HEK293 (cell line): Measurements from ENCODE around the gene ST7.

Experiments used
- BCL11B ChIP-seq: fragments of 450-650 bp; formaldehyde crosslinking; IDR thresholded peaks from 2 replicates; pipeline ENCODE4 v1.5.1; 2016; ENCODE audit warnings: low read depth, missing biosample characterization, missing genetic modification characterization
- FEZF1 ChIP-seq: fragments of 450-650 bp; formaldehyde crosslinking; IDR thresholded peaks from 2 replicates; pipeline ENCODE4 v1.5.1; 2016; ENCODE audit warnings: missing biosample characterization, missing genetic modification characterization
- GLIS1 ChIP-seq: fragments of 450-650 bp; formaldehyde crosslinking; IDR thresholded peaks from 2 replicates; pipeline ENCODE4 v1.5.1; 2016; ENCODE audit warnings: missing biosample characterization, missing genetic modification characterization
- HOXA7 ChIP-seq: sonication (generic); formaldehyde crosslinking; IDR thresholded peaks from 2 replicates; pipeline ENCODE4 v1.8.1; 2022; ENCODE audit warnings: missing genetic modification reagents, borderline replicate concordance
- KLF1 ChIP-seq: fragments of 450-650 bp; formaldehyde crosslinking; IDR thresholded peaks from 2 replicates; pipeline ENCODE4 v1.5.1; 2016; ENCODE audit warnings: missing biosample characterization, missing genetic modification characterization
- KLF8 ChIP-seq: fragments of 450-650 bp; formaldehyde crosslinking; IDR thresholded peaks from 2 replicates; pipeline ENCODE4 v1.5.1; 2016; ENCODE audit warnings: missing biosample characterization, missing genetic modification characterization
- SETDB1 ChIP-seq: IDR thresholded peaks from one replicate; pipeline ENCODE4 v1.6.1; 2017; ENCODE audit warnings: mild to moderate bottlenecking, low read length, moderate library complexity, mixed read lengths; ENCODE audit not compliant: insufficient read length
- TRIM28 ChIP-seq: IDR thresholded peaks from 2 replicates; pipeline ENCODE4 v1.6.1; 2011; ENCODE audit warnings: low read length, control low read depth, borderline replicate concordance
- YY1 ChIP-seq: fragments of 450-650 bp; formaldehyde crosslinking; IDR thresholded peaks from 2 replicates; pipeline ENCODE4 v1.5.1; 2018; ENCODE audit warnings: missing biosample characterization, missing genetic modification characterization
- ZBTB48 ChIP-seq: fragments of 450-650 bp; formaldehyde crosslinking; IDR thresholded peaks from 2 replicates; pipeline ENCODE4 v1.5.1; 2016; ENCODE audit warnings: missing biosample characterization, missing genetic modification characterization
- ZEB2 ChIP-seq: fragments of 450-650 bp; formaldehyde crosslinking; IDR thresholded peaks from 2 replicates; pipeline ENCODE4 v1.5.1; 2016; ENCODE audit warnings: missing biosample characterization, missing genetic modification characterization
- ZNF114 ChIP-seq: fragments of 450-650 bp; formaldehyde crosslinking; IDR thresholded peaks from 2 replicates; pipeline ENCODE4 v1.5.0; 2017; ENCODE audit warnings: missing biosample characterization, missing genetic modification characterization
- ZNF157 ChIP-seq: fragments of 450-650 bp; formaldehyde crosslinking; IDR thresholded peaks from 2 replicates; pipeline ENCODE4 v1.5.1; 2016; ENCODE audit warnings: missing biosample characterization, missing genetic modification characterization
- ZNF174 ChIP-seq: fragments of 450-650 bp; formaldehyde crosslinking; IDR thresholded peaks from 2 replicates; pipeline ENCODE4 v1.5.0; 2017; ENCODE audit warnings: missing biosample characterization, mild to moderate bottlenecking, missing genetic modification characterization
- ZNF404 ChIP-seq: fragments of 450-650 bp; formaldehyde crosslinking; IDR thresholded peaks from 2 replicates; pipeline ENCODE4 v1.5.1; 2017; ENCODE audit warnings: missing biosample characterization, missing genetic modification characterization
- ZNF48 ChIP-seq: fragments of 450-650 bp; formaldehyde crosslinking; IDR thresholded peaks from 2 replicates; pipeline ENCODE4 v1.5.1; 2016; ENCODE audit warnings: missing biosample characterization, missing genetic modification characterization
- ZNF521 ChIP-seq: fragments of 450-650 bp; formaldehyde crosslinking; IDR thresholded peaks from 2 replicates; pipeline ENCODE4 v1.5.1; 2017; ENCODE audit warnings: missing biosample characterization, mild to moderate bottlenecking, missing genetic modification characterization
- ZNF530 ChIP-seq: fragments of 450-650 bp; formaldehyde crosslinking; IDR thresholded peaks from 2 replicates; pipeline ENCODE4 v1.5.1; 2016; ENCODE audit warnings: low read depth, missing biosample characterization, missing genetic modification characterization
- ZNF544 ChIP-seq: fragments of 450-650 bp; formaldehyde crosslinking; IDR thresholded peaks from 2 replicates; pipeline ENCODE4 v1.5.0; 2017; ENCODE audit warnings: missing biosample characterization, missing genetic modification characterization
- ZNF549 ChIP-seq: fragments of 450-650 bp; IDR thresholded peaks from 2 replicates; pipeline ENCODE4 v1.5.1; 2018; ENCODE audit warnings: missing biosample characterization, missing genetic modification characterization, mild to moderate bottlenecking, inconsistent platforms, moderate library complexity
- ZNF621 ChIP-seq: fragments of 450-650 bp; formaldehyde crosslinking; IDR thresholded peaks from 2 replicates; pipeline ENCODE4 v1.5.1; 2017; ENCODE audit warnings: missing biosample characterization, missing genetic modification characterization
- ZNF626 ChIP-seq: fragments of 450-650 bp; sonication (Bioruptor Pico); formaldehyde crosslinking; IDR thresholded peaks from 2 replicates; pipeline ENCODE4 v1.5.1; 2018; ENCODE audit warnings: missing biosample characterization, missing genetic modification characterization, inconsistent platforms
- ZNF843 ChIP-seq: fragments of 450-650 bp; formaldehyde crosslinking; IDR thresholded peaks from 2 replicates; pipeline ENCODE4 v1.5.1; 2016; ENCODE audit warnings: missing biosample characterization, missing genetic modification characterization
- ZSCAN30 ChIP-seq: fragments of 450-650 bp; IDR thresholded peaks from 2 replicates; pipeline ENCODE4 v1.5.1; 2018; ENCODE audit warnings: missing biosample characterization, mild to moderate bottlenecking, missing genetic modification characterization, moderate library complexity
- ZXDB ChIP-seq: fragments of 450-650 bp; formaldehyde crosslinking; IDR thresholded peaks from 2 replicates; pipeline ENCODE4 v1.5.1; 2016; ENCODE audit warnings: missing biosample characterization, missing genetic modification characterization
- TF ChIP-seq, protein P1 (sequence below): fragments of 450-650 bp; formaldehyde crosslinking; IDR thresholded peaks from 2 replicates; pipeline ENCODE4 v1.5.1; 2016; ENCODE audit warnings: missing biosample characterization, missing genetic modification characterization
- TF ChIP-seq, protein P2 (sequence below): fragments of 450-650 bp; formaldehyde crosslinking; IDR thresholded peaks from 2 replicates; pipeline ENCODE4 v1.5.1; 2016; ENCODE audit warnings: missing biosample characterization, missing genetic modification characterization, borderline replicate concordance
- TF ChIP-seq, protein P3 (sequence below): fragments of 450-650 bp; formaldehyde crosslinking; IDR thresholded peaks from 2 replicates; pipeline ENCODE4 v1.5.1; 2016; ENCODE audit warnings: missing biosample characterization, missing genetic modification characterization
- TF ChIP-seq, protein P4 (sequence below): fragments of 450-650 bp; formaldehyde crosslinking; IDR thresholded peaks from 2 replicates; pipeline ENCODE4; 2016; ENCODE audit warnings: missing biosample characterization, missing genetic modification characterization
- TF ChIP-seq, protein P5 (sequence below): fragments of 450-650 bp; formaldehyde crosslinking; optimal IDR thresholded peaks from 2 replicates; pipeline ENCODE3; 2016; ENCODE audit warnings: missing biosample characterization, mild to moderate bottlenecking, missing genetic modification characterization
- TF ChIP-seq, protein P6 (sequence below): fragments of 450-650 bp; formaldehyde crosslinking; IDR thresholded peaks from 2 replicates; pipeline ENCODE4 v1.5.1; 2016; ENCODE audit warnings: missing biosample characterization, missing genetic modification characterization

The ST7 gene

DNA sequence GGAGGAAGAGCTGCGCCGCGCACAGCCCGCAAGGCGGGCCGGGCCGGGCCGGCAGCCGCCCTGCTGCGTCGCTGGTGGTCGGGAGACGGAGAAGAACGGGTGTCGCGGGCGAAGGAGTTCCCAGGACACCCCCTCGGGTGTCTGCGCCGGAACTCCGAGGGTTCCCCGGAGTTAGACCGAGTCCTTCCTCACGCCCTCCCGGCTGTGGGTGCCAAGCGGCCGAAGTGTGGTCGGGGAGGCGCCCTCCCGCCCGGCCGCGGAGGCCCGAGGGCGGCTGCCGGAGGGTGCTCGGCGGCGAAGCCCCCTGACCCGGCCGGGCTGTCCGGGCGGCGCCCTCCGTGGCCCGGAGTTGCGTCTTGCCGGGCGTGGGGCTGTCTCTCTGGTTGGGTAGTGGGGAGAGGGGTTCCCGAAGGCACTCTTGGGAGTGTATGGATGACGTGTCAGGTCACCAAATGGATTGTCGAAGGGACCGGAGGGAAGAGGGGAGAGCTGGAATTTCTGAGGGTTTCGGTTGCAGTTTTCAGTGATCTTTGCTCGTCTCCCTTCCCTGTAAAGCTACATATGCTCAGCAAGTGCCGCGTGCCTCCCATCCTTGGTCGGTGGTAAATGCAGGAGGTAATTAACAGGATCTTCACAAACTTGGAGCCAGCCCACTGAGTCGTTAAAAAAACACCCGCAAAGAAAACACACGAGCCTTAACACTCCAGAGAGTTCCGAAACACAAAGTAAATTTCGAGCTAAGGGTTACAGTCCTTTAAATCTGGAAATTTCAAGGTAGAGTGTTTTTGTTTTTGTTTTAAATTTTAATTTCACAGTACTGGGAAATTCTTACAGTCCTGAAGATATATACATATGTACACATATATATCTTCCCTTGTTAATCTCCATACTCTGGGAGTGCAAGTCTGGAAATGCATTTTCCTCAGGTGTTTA lies 871 bp downstream of the ST7 start (continued):
- TF ChIP-seq, protein P1, sequence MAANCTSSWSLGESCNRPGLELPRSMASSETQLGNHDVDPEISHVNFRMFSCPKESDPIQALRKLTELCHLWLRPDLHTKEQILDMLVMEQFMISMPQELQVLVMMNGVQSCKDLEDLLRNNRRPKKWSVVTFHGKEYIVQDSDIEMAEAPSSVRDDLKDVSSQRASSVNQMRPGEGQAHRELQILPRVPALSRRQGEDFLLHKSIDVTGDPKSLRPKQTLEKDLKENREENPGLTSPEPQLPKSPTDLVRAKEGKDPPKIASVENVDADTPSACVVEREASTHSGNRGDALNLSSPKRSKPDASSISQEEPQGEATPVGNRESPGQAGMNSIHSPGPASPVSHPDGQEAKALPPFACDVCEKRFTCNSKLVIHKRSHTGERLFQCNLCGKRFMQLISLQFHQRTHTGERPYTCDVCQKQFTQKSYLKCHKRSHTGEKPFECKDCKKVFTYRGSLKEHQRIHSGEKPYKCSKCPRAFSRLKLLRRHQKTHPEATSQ (tag by site-specific recombination) = no peak
- TF ChIP-seq ZNF626 = no peak
- no peak; the same call in 1 of the 2 replicates for TF ChIP-seq ZSCAN30
- TF ChIP-seq KLF8 (tag by site-specific recombination) = no peak
- TF ChIP-seq, protein P2, sequence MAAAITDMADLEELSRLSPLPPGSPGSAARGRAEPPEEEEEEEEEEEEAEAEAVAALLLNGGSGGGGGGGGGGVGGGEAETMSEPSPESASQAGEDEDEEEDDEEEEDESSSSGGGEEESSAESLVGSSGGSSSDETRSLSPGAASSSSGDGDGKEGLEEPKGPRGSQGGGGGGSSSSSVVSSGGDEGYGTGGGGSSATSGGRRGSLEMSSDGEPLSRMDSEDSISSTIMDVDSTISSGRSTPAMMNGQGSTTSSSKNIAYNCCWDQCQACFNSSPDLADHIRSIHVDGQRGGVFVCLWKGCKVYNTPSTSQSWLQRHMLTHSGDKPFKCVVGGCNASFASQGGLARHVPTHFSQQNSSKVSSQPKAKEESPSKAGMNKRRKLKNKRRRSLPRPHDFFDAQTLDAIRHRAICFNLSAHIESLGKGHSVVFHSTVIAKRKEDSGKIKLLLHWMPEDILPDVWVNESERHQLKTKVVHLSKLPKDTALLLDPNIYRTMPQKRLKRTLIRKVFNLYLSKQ (tag by site-specific recombination) = no peak
- TF ChIP-seq KLF1 (tag by site-specific recombination) = no peak
- no peak for TF ChIP-seq ZNF530 (tag by site-specific recombination)
- TF ChIP-seq ZXDB (tag by site-specific recombination) = peak; percentile 55; the same call in 1 of the 2 replicates
- peak; percentile 9; the same call in 1 of the 2 replicates for TF ChIP-seq YY1 (tag by site-specific recombination)
- no peak for TF ChIP-seq ZNF521 (tag by site-specific recombination)
- peak; percentile 81 for TF ChIP-seq ZBTB48 (tag by site-specific recombination)
- peak; percentile 20; the same call in 1 of the 2 replicates for TF ChIP-seq GLIS1 (tag by site-specific recombination)
- no peak for TF ChIP-seq ZNF544 (tag by site-specific recombination)
- TF ChIP-seq, protein P3, sequence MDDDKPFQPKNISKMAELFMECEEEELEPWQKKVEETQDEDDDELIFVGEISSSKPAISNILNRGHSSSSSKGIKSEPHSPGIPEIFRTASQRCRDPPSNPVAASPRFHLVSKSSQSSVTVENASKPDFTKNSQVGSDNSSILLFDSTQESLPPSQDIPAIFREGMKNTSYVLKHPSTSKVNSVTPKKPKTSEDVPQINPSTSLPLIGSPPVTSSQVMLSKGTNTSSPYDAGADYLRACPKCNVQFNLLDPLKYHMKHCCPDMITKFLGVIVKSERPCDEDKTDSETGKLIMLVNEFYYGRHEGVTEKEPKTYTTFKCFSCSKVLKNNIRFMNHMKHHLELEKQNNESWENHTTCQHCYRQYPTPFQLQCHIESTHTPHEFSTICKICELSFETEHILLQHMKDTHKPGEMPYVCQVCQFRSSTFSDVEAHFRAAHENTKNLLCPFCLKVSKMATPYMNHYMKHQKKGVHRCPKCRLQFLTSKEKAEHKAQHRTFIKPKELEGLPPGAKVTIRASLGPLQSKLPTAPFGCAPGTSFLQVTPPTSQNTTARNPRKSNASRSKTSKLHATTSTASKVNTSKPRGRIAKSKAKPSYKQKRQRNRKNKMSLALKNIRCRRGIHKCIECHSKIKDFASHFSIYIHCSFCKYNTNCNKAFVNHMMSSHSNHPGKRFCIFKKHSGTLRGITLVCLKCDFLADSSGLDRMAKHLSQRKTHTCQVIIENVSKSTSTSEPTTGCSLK (tag by site-specific recombination) = no peak
- TF ChIP-seq SETDB1 = no peak
- no peak for TF ChIP-seq ZNF843 (tag by site-specific recombination)
- TF ChIP-seq, protein P4, sequence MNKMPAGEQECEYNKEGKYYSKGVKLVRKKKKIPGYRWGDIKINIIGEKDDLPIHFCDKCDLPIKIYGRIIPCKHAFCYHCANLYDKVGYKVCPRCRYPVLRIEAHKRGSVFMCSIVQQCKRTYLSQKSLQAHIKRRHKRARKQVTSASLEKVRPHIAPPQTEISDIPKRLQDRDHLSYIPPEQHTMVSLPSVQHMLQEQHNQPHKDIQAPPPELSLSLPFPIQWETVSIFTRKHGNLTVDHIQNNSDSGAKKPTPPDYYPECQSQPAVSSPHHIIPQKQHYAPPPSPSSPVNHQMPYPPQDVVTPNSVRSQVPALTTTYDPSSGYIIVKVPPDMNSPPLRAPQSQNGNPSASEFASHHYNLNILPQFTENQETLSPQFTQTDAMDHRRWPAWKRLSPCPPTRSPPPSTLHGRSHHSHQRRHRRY (tag by site-specific recombination) = no peak
- TF ChIP-seq ZNF404 (tag by site-specific recombination) = no peak
- TF ChIP-seq ZNF174 = no peak
- TF ChIP-seq ZNF114 = no peak
- TF ChIP-seq TRIM28 = no peak
- TF ChIP-seq ZNF621 (tag by site-specific recombination) = no peak
- no peak for TF ChIP-seq ZNF48 (tag by site-specific recombination)
- no peak for TF ChIP-seq BCL11B
- TF ChIP-seq HOXA7 (CRISPR knock-in tag) = no peak
- no peak for TF ChIP-seq ZNF549 (tag by site-specific recombination)
- peak; percentile 97 for TF ChIP-seq ZEB2 (tag by site-specific recombination)
- TF ChIP-seq, protein P5, sequence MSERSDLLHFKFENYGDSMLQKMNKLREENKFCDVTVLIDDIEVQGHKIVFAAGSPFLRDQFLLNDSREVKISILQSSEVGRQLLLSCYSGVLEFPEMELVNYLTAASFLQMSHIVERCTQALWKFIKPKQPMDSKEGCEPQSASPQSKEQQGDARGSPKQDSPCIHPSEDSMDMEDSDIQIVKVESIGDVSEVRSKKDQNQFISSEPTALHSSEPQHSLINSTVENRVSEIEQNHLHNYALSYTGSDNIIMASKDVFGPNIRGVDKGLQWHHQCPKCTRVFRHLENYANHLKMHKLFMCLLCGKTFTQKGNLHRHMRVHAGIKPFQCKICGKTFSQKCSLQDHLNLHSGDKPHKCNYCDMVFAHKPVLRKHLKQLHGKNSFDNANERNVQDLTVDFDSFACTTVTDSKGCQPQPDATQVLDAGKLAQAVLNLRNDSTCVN (tag by site-specific recombination) = peak; percentile 35
- no peak for TF ChIP-seq ZNF157 (tag by site-specific recombination)
- no peak; the same call in 1 of the 2 replicates for TF ChIP-seq FEZF1 (tag by site-specific recombination)
- TF ChIP-seq, protein P6, sequence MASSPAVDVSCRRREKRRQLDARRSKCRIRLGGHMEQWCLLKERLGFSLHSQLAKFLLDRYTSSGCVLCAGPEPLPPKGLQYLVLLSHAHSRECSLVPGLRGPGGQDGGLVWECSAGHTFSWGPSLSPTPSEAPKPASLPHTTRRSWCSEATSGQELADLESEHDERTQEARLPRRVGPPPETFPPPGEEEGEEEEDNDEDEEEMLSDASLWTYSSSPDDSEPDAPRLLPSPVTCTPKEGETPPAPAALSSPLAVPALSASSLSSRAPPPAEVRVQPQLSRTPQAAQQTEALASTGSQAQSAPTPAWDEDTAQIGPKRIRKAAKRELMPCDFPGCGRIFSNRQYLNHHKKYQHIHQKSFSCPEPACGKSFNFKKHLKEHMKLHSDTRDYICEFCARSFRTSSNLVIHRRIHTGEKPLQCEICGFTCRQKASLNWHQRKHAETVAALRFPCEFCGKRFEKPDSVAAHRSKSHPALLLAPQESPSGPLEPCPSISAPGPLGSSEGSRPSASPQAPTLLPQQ = peak; percentile 53; the same call in 1 of the 2 replicates
